ENCODE data around the gene IQSEC1.

IQSEC1 gene

DNA sequence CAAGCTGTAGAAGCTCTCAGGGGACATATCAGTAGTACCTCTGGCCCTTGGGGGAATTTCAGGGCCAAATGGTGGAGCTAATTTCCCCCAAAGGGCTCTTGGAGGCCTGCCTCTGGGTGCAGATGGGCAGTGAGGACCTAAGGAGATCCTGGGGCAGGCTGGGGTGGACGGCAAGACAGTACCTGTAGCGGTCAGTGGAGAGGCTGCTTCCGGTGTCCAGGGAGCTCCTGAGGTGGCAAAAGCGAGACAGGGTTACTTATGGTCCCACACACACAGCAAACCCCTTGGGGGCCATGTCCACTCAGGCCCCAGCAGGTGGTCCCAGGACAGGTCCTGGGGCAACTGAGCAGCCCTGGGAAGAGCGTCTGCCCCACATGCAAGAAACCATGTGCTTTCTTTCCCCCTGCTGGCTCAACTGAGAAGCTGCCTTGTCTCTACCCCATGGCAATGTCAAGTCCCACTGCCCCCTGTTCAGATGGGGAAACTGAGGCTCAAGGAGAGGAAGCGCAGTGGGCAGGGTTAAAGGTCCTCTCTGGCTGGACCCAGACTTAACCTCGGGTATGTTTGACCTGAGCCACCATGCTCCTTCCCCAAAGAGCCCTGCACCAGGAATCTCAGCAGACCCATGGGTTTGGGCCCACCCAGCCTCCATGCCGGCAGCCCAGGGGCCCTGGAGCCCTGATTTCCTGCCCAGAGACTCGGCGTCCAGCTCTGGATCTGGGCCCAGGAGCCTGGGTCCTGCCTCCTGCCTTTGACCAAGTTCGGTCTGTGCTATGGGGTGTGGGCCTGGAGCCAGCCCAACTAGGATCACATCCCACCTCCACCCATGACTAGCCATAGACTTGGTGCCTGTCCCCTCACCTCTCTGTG is 25.7 kb downstream of the IQSEC1 start:
- H3K27ac Mint-ChIP-seq, result no peak overlapping the region

DNA sequence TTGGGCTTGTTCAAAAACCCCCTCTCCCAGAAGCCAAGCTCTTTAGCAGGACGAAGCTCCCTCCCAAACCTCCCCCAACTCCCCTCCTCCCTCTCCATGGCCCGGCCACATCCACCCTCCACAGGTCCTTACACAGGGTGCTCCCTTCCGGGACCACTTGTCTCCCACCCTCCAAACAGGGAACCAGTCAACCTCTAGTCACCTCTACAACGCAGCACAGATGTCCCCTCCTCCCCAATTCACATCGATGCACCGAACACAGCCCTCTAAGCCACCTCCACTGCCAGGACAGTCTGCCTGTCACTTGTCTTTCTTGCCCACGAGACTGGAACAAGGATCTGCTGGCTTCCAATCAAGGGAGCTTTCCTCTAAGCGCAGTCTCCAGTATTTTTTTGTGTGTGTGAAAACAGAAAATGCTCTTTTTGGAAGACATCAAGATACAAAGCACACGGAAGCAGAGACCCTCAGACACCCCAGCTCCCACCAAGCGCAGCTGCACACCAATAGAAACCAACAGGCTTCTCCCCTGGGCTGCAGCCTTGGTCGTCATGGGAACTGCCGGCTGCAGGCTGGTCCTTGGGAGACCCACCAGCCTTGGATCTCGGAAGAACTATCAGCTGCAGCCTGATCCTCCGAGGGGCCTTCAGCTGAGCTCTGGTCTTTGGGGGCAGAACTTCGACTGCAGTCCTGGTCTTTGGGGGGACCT is 26.5 kb downstream of the IQSEC1 start:
- peaks cover 8% of the 10 kb centered on the region for H3K4me1 Mint-ChIP-seq (ENCODE audit: low read depth)
- no peak for DNase-seq (ENCODE audit: low spot score)
- no peaks in the 10 kb centered on the region for H3K27me3 Mint-ChIP-seq (ENCODE audit: low read depth)
- no peaks in the 10 kb centered on the region for H3K36me3 Mint-ChIP-seq (ENCODE audit: low read depth)
- H3K9me3 Mint-ChIP-seq, result no peaks in the 10 kb centered on the region
- H3K4me3 Mint-ChIP-seq, result no peak overlapping the region
- peak overlapping the region; percentile 1 for H3K27ac Mint-ChIP-seq

More for the DNA sequence above, 25.7 kb downstream of the IQSEC1 start:
- no peak for DNase-seq (ENCODE audit: low spot score)
- H3K4me1 Mint-ChIP-seq (ENCODE audit: low read depth), result peaks cover 8% of the 10 kb centered on the region
- H3K27me3 Mint-ChIP-seq (ENCODE audit: low read depth), result no peaks in the 10 kb centered on the region
- no peaks in the 10 kb centered on the region for H3K36me3 Mint-ChIP-seq (ENCODE audit: low read depth)
- no peaks in the 10 kb centered on the region for H3K9me3 Mint-ChIP-seq
- no peak overlapping the region for H3K4me3 Mint-ChIP-seq

DNA sequence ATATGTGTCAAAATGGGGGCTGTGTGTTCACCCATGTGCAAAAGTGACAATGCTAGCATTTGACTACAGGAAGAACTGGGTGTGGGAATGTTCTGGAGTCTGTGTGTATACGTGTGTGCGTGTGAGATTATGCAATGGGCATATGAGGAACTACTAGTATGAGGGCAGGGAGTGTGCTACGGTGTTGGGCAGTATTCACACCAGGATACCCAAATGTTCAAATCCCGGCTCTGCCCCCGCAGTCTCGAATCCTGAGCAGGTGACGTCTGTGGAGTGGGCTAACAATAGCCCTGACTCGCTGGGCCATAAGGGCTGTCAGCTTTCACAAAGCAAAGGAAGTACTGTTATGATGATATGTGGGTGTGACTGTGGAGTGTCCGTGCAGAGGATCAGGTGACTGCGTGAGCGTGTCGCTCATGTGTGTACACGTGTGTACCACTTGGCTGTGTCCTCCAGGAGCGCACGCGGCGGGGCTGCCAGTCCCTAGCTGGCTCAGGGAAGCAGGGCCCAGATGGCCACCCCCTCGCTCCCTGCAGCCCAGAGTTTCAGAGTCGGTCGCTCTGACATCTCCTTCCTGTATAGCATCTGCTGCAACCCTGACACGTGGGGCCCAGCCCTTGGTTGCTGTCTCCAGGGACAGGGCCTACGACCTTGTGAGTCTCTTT is 27.2 kb downstream of the IQSEC1 start:
- no peak overlapping the region for H3K4me3 Mint-ChIP-seq
- peaks cover 8% of the 10 kb centered on the region for H3K4me1 Mint-ChIP-seq (ENCODE audit: low read depth)
- H3K9me3 Mint-ChIP-seq, result no peaks in the 10 kb centered on the region
- no peak for DNase-seq (ENCODE audit: low spot score)
- no peaks in the 10 kb centered on the region for H3K27me3 Mint-ChIP-seq (ENCODE audit: low read depth)
- H3K27ac Mint-ChIP-seq, result no peak overlapping the region
- no peaks in the 10 kb centered on the region for H3K36me3 Mint-ChIP-seq (ENCODE audit: low read depth)

DNA sequence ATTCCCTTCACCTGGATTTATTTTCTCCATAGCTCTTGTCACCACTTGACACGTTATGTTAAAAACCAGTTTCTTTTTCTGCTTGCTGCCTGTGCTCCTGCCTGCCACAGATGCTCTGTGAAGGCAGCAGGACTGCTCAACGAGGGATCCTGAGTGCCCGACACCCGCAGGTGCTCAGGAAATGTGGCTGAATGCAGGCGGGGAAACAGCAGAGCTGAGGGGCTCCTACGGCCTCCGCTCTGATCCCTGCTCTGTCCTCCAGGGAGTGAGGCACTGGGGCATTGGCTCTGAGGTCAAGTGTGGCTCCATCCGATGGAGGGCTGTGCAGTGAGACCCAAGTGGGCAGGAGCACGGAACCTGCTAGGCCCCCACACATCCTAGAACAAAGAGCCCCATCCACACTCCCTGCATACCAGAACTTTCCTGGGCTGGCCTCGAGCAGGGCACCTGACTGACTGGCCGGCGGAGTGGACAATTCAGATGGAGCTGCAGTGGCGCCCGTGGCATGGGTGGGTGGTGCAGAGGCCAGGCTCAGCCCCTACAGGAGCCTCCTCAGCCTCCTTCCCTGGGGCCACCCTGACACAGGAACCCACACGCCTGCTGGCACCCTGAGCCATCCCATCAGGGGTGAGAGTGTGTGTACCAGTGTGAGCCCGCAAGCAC is 27.9 kb downstream of the IQSEC1 start:
- Mint-ChIP-seq H3K36me3 (ENCODE audit: low read depth) (no peaks in the 10 kb centered on the region), H3K4me3 (no peak overlapping the region), H3K4me1 (ENCODE audit: low read depth) (peaks cover 8% of the 10 kb centered on the region), H3K27ac (no peak overlapping the region), H3K27me3 (ENCODE audit: low read depth) (no peaks in the 10 kb centered on the region), H3K9me3 (no peaks in the 10 kb centered on the region)
- no peak for DNase-seq (ENCODE audit: low spot score)

DNA sequence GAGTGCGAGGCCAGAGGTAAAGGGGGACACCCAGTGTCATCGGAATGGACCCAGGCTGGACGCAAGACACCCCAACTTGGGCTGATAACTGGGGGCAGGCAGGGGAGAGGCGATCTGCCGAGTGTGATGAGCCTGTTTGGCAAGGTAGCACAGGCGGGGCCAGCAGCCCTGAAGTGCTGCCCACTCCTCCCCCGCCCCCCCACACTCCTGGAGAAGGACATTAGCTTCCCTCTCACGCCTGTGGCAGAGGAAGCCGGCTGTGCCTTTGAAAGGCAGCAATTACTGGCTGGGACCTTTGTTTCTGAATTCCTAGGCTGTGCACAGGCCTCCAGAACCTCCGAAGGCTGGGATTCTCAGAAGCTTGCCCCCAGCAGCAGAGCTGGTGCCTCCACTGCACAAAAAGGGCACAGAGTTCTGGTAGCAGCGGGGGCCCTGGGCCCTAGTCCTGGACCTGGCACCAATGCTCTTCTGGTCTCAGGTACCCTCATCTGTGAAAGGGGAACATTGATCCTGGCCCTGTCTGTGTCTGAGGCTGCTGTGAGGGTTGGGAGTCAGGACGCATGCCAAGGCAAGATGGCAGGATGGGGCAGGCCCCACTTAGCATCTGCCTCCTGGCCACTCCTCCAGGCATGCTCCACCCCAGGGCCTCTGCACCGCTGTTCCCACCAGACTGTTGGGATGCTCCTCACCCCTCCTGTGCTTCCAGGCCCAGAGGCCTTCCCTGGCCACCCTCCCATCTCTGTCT is 28.6 kb downstream of the IQSEC1 start:
- Mint-ChIP-seq H3K4me3 (no peak overlapping the region), H3K27ac (no peak overlapping the region), H3K36me3 (ENCODE audit: low read depth) (no peaks in the 10 kb centered on the region), H3K27me3 (ENCODE audit: low read depth) (no peaks in the 10 kb centered on the region), H3K4me1 (ENCODE audit: low read depth) (peaks cover 8% of the 10 kb centered on the region), H3K9me3 (no peaks in the 10 kb centered on the region)
- no peak for DNase-seq (ENCODE audit: low spot score)

DNA sequence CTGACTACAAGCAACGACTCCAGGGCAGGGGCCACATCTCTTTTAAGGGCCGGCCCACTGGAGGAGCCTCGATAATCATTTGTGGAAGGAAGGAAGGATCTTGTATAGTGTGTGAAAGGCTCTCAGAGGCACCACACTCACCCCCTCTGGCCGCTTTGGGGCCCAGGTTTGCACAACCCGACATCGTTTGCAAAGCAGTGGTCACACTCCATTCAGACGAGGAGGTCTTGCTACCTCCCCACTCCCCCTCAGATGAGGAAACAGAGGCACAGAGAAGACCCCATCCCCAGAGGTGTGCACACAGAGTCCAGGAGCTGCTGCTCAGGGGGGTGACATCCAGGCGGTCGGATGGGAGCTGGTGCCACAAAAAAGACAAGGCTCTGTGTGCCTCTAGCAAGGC is 29.6 kb downstream of the IQSEC1 start:
- no peak for DNase-seq (ENCODE audit: low spot score)
- peaks cover 6% of the 10 kb centered on the region for H3K4me1 Mint-ChIP-seq (ENCODE audit: low read depth)
- H3K27me3 Mint-ChIP-seq (ENCODE audit: low read depth), result no peaks in the 10 kb centered on the region
- no peak overlapping the region for H3K4me3 Mint-ChIP-seq
- H3K27ac Mint-ChIP-seq, result no peak overlapping the region
- H3K36me3 Mint-ChIP-seq (ENCODE audit: low read depth), result no peaks in the 10 kb centered on the region
- no peaks in the 10 kb centered on the region for H3K9me3 Mint-ChIP-seq

DNA sequence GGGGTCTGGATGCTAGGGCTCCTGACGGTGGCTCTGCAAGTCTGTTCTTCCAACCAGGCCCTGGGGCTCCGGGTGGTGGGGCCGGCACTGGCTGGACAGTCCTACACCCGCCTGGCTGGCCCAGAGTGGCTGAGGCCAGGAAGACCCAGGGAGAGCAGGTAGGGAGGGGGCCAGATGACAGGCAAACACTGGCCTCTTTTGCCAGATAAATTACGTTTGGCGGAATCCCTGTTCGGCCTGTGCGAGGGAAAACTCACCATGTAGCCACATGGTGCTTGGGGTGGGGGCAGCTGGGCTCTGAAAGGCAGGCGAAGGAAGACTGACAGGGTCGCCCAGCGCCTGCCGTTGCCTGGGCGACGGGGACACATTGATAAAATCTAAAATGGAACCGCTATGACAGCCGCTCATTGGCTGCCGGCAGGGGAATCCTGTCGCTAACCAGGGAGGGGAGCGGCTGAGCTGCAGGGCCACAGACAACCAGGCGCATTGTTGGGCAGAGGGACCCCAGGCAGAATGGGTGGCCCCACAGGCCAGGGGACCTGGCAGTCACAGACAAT is 30.4 kb downstream of the IQSEC1 start:
- Mint-ChIP-seq H3K27ac (no peak overlapping the region), H3K4me3 (no peak overlapping the region), H3K4me1 (ENCODE audit: low read depth) (peaks cover 6% of the 10 kb centered on the region), H3K9me3 (no peaks in the 10 kb centered on the region), H3K27me3 (ENCODE audit: low read depth) (no peaks in the 10 kb centered on the region), H3K36me3 (ENCODE audit: low read depth) (no peaks in the 10 kb centered on the region)
- DNase-seq (ENCODE audit: low spot score), result no peak

DNA sequence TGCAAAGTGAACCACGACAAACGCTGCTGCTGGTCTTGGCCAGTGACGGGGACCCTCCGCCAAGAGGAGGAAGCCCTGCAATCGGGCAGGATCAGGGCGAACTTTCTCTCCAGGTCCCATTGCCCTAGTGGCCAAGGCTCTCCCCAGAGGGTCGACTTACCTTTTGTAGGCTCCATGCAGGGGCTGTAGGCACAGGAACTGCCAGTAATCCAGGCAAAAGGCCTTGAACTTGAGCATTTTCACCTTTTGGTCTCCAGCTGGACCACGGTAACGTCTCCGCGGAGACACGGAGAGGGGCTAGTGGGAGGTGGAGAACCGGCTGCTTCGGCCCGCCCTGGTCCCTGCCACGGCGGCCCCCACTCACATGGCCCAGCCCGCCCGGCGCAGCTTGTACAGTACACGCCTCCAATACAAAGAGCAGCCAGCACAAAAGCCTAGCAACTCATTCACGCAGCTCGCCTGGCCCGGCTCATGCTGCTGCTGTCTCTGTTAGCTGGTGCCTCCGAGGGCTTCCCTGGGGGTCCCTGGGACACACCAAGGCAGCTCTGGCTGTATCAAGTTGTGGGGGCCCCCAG is 31.0 kb downstream of the IQSEC1 start:
- no peak overlapping the region for H3K27ac Mint-ChIP-seq
- H3K27me3 Mint-ChIP-seq (ENCODE audit: low read depth), result no peaks in the 10 kb centered on the region
- peaks cover 6% of the 10 kb centered on the region for H3K4me1 Mint-ChIP-seq (ENCODE audit: low read depth)
- H3K4me3 Mint-ChIP-seq, result no peak overlapping the region
- H3K36me3 Mint-ChIP-seq (ENCODE audit: low read depth), result no peaks in the 10 kb centered on the region
- DNase-seq (ENCODE audit: low spot score), result no peak
- no peaks in the 10 kb centered on the region for H3K9me3 Mint-ChIP-seq

DNA sequence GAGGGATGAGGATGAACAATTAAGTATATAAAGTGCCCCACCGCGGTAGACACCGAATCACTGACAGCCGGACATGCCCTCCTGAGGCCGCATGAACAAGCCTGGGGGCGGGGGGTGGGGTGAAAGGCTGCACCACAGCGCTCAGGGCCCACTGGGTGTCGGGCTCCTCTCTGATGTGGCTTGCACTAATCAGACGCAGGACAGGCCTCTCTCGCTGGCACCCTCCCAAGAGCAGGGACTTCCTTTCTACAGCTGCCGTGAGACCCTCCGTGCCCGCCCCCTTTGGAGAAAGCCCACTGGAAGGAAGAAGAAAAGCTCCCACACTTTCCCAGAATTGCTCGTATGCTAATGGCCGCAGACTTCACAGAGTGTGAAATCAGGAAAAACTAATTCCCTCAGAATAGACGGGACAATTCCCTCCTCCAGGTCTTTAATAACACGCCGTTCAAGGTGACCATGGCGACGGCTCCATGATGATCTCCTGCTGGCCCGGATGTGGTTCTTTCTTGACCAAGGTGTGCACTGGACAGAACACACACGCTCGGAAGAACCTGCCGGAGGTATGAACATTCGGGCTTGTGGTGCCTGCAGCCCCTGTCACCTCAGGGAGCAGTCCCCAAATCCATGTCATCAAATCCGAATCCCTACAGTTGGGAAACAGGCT is 32.0 kb downstream of the IQSEC1 start:
- peaks cover 2% of the 10 kb centered on the region for H3K4me1 Mint-ChIP-seq (ENCODE audit: low read depth)
- DNase-seq (ENCODE audit: low spot score), result no peak
- no peaks in the 10 kb centered on the region for H3K9me3 Mint-ChIP-seq
- H3K27me3 Mint-ChIP-seq (ENCODE audit: low read depth), result no peaks in the 10 kb centered on the region
- H3K36me3 Mint-ChIP-seq (ENCODE audit: low read depth), result no peaks in the 10 kb centered on the region
- H3K4me3 Mint-ChIP-seq, result no peak overlapping the region
- H3K27ac Mint-ChIP-seq, result no peak overlapping the region

DNA sequence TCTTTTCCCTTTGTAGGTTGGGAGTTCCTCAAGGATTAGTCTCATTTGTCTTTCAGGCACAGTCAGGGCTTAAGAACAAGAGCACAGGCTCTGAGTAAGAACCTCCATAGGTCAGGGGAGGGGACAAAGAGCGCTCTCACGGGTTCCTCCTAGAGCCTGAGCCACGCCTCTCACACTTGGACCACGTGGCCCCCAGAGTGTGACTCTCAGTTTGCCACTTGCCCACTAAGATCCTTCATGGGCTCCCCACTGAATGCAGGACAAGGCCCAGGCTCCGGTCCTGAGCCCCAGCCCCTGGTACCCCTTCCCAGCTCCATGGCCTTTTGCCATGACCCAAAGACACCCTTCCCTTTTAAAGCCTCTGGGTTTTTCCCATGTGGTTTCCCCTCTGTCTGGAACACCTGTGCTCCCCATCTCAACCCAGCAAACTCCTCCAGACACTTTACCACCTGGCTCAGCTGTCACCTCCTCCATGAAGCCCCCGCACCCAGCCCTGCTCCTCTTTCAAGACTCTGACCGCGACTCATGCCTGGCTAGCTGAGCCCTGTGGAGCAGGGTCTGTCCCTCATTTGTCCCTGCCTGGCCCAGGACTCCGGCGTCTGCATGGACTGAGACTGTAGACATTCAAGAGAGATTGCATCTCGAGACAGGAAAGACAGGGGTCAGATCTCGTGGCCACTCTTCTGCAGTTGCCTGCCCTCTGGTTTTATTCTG is 32.7 kb downstream of the IQSEC1 start:
- H3K4me3 Mint-ChIP-seq, result no peak overlapping the region
- no peak for DNase-seq (ENCODE audit: low spot score)
- H3K4me1 Mint-ChIP-seq (ENCODE audit: low read depth), result no peaks in the 10 kb centered on the region
- no peaks in the 10 kb centered on the region for H3K36me3 Mint-ChIP-seq (ENCODE audit: low read depth)
- no peaks in the 10 kb centered on the region for H3K9me3 Mint-ChIP-seq
- H3K27ac Mint-ChIP-seq, result no peak overlapping the region
- H3K27me3 Mint-ChIP-seq (ENCODE audit: low read depth), result no peaks in the 10 kb centered on the region

DNA sequence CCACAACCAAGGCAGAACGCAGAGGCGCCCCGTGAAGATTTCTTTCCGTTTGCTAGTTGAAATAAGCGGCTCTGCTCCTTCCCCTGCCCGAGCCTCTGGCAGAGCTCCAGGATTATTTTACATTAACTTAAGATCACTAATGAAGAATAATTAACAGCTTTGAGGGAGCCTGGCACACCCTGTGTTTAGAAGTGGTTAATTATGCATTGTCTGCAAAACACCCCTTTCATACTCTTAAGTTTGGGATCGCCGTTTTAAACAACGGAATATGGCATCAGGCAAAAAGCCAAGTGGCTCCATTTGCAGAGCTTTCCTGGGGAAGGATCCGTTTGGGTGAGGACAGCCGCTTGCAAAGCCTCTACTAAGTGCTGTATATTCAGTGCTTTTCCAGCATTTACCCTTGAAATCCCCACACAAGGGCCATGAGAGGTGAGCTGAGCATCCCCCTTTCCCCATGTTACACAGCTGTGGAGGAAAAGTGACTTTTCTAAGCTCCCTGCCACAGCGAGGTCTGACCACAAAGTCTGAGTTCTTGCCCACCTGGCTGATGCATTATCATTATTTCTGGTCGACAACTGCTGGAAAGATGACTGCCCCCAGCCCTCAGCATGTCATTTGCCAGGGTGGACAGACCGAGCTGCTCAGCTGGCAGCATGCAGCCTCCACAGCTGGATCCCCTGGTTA is 33.9 kb downstream of the IQSEC1 start:
- no peaks in the 10 kb centered on the region for H3K36me3 Mint-ChIP-seq (ENCODE audit: low read depth)
- H3K27me3 Mint-ChIP-seq (ENCODE audit: low read depth), result no peaks in the 10 kb centered on the region
- no peak overlapping the region for H3K27ac Mint-ChIP-seq
- no peak for DNase-seq (ENCODE audit: low spot score)
- no peaks in the 10 kb centered on the region for H3K9me3 Mint-ChIP-seq
- H3K4me1 Mint-ChIP-seq (ENCODE audit: low read depth), result no peaks in the 10 kb centered on the region
- no peak overlapping the region for H3K4me3 Mint-ChIP-seq
